CD14-positive monocyte (primary cell): ENCODE results near the gene SELL. TPM values are rescaled to one million over a fixed set of nuclear protein-coding genes. Genes with fewer than 3 reads are reported as not detected.
"Not testable (repeated sequence)": the region's sequence is repeated elsewhere in the genome, so short reads cannot be mapped to it uniquely, and the experiment has no call there.

Experiments
- DNase-seq, 3 donors: peaks; one replicate each; pipeline ENCODE4 v3.0.0-alpha.2; 2011 to 2022
- H2AFZ ChIP-seq: 2 replicates; pipeline ENCODE4 v1.6.0; 2012; ENCODE audit warnings: mild to moderate bottlenecking, low read depth, low read length, inconsistent platforms; ENCODE audit not compliant: insufficient read depth, poor library complexity, severe bottlenecking
- H3K27ac ChIP-seq, 2 donors: 1 replicate in 1 of 2; 2 replicates in 1 of 2; pipeline ENCODE4 v1.5.1; 2012 to 2013; ENCODE audit warnings: low read length in 2 of 2, control low read depth in 1 of 2, inconsistent platforms in 1 of 2, low read depth in 1 of 2, mild to moderate bottlenecking in 1 of 2
- H3K27me3 ChIP-seq, 2 donors: one replicate each; pipeline versions ENCODE4 v1.6.0 to v1.6.1; 2011 to 2013; ENCODE audit warnings: low read length in 2 of 2; ENCODE audit not compliant: control insufficient read depth in 2 of 2, insufficient read depth in 2 of 2
- H3K36me3 ChIP-seq, 2 donors: replicated peaks in 1 of 2; 1 replicate in 1 of 2; 2 replicates in 1 of 2; pipeline versions ENCODE4 v1.5.1 to v1.6.1; 2012 to 2013; ENCODE audit warnings: low read length in 2 of 2, control low read depth in 1 of 2, inconsistent platforms in 1 of 2, mild to moderate bottlenecking in 1 of 2; ENCODE audit not compliant: insufficient read depth in 2 of 2, control insufficient read depth in 1 of 2
- H3K4me1 ChIP-seq, 2 donors: 1 replicate in 1 of 2; 2 replicates in 1 of 2; pipeline versions ENCODE4 v1.5.1 to v1.6.1; 2012 to 2013; ENCODE audit warnings: low read length in 2 of 2, control low read depth in 1 of 2, inconsistent platforms in 1 of 2, mild to moderate bottlenecking in 1 of 2, moderate library complexity in 1 of 2; ENCODE audit not compliant: insufficient read depth in 2 of 2, control insufficient read depth in 1 of 2
- H3K4me2 ChIP-seq: replicated peaks from 2 replicates; pipeline ENCODE3; 2012; ENCODE audit warnings: low read length, moderate library complexity, mild to moderate bottlenecking; ENCODE audit not compliant: poor library complexity, severe bottlenecking; ENCODE audit errors: extremely low read depth
- H3K4me3 ChIP-seq, 3 experiments: fragments of 200-600 bp in 1 of 3; sonication (generic) in 1 of 3; replicated peaks in 1 of 3; 1 replicate in 2 of 3; 2 replicates in 1 of 3; pipeline ENCODE4 v1.5.1; 2011 to 2013; ENCODE audit warnings: low read length in 3 of 3, mild to moderate bottlenecking in 3 of 3, control low read depth in 2 of 3, low read depth in 2 of 3, inconsistent platforms in 1 of 3, moderate library complexity in 1 of 3
- H3K79me2 ChIP-seq: 2 replicates; pipeline ENCODE4 v1.6.0; 2012; ENCODE audit warnings: mild to moderate bottlenecking, control low read depth, inconsistent platforms, low read length, moderate library complexity; ENCODE audit not compliant: insufficient read depth
- H3K9ac ChIP-seq: 2 replicates; pipeline ENCODE4 v1.6.0; 2017; ENCODE audit warnings: low read length, mild to moderate bottlenecking; ENCODE audit not compliant: insufficient read depth, poor library complexity, severe bottlenecking
- H3K9me3 ChIP-seq, 2 donors: replicated peaks in 1 of 2; 1 replicate in 1 of 2; 2 replicates in 1 of 2; pipeline versions ENCODE4 v1.5.1 to v1.6.1; 2012 to 2013; ENCODE audit warnings: low read length in 2 of 2, control low read depth in 1 of 2; ENCODE audit not compliant: control insufficient read depth in 1 of 2, insufficient read depth in 1 of 2
- H4K20me1 ChIP-seq: 2 replicates; pipeline ENCODE4 v1.6.0; 2012; ENCODE audit warnings: mild to moderate bottlenecking, low read length, control low read depth, moderate library complexity; ENCODE audit not compliant: insufficient read depth
- H3K27ac Mint-ChIP-seq, 7 donors: one replicate each; pipeline ENCODE4 v1.8.0; 2020; ENCODE audit warnings: mild to moderate bottlenecking in 7 of 7, mixed read lengths in 7 of 7, moderate library complexity in 6 of 7, inconsistent platforms in 2 of 7
- H3K27me3 Mint-ChIP-seq, 3 donors: one replicate each; pipeline ENCODE4 v1.8.0; 2021 to 2022; ENCODE audit warnings: low read depth in 3 of 3, mild to moderate bottlenecking in 3 of 3, mixed read lengths in 3 of 3, moderate library complexity in 3 of 3, inconsistent platforms in 1 of 3
- H3K36me3 Mint-ChIP-seq, 2 donors: one replicate each; pipeline ENCODE4 v1.8.0; 2020; ENCODE audit warnings: mixed read lengths in 2 of 2, inconsistent platforms in 1 of 2, mild to moderate bottlenecking in 1 of 2
- H3K4me1 Mint-ChIP-seq: one replicate; pipeline ENCODE4 v1.8.0; 2020; ENCODE audit warnings: mild to moderate bottlenecking, mixed read lengths
- H3K4me3 Mint-ChIP-seq, 2 donors: one replicate each; pipeline ENCODE4 v1.8.0; 2020; ENCODE audit warnings: mild to moderate bottlenecking in 2 of 2, mixed read lengths in 2 of 2, moderate library complexity in 1 of 2
- H3K9me3 Mint-ChIP-seq, 7 donors: one replicate each; pipeline ENCODE4 v1.8.0; 2020 to 2022; ENCODE audit warnings: mixed read lengths in 7 of 7, mild to moderate bottlenecking in 6 of 7, moderate library complexity in 6 of 7, inconsistent platforms in 2 of 7
- WGBS: methylation state at CpG from one replicate; pipeline ENCODE4 v1.1.5; 2013; ENCODE audit warnings: missing lambda C conversion rate; ENCODE audit not compliant: insufficient coverage; 5-methylcytosine and 5-hydroxymethylcytosine counted together
- intact Hi-C, 2 donors: fragments of 100-400 bp; cut with micrococcal nuclease; formaldehyde crosslinking; loops; one replicate each; pipeline versions ENCODE4 v1.15.0 to v1.15.1; 2023
- polyA plus RNA-seq, 3 donors: library from polyadenylated mRNA; depleted of rRNA in 1 of 3; unstranded in 2 of 3; stranded (reverse) in 1 of 3; fragments of 300-500 nt in 2 of 3; fragments of >200 nt in 1 of 3; fragmentation: Illumina TruSeq in 2 of 3; gene quantifications; 1 replicate in 2 of 3; 2 replicates in 1 of 3; pipeline ENCODE4 v1.2.3, GENCODE V29; 2012 to 2021
- TF ChIP-seq, protein P1 (sequence below): fragments of 200-600 bp; IDR thresholded peaks from one replicate; pipeline ENCODE4 v1.8.0; 2022; ENCODE audit warnings: antibody characterized with exemption, mild to moderate bottlenecking

The SELL gene
- polyA plus RNA-seq, 3 donors = 153 to 1,885 (median 1,118) TPM

DNA sequence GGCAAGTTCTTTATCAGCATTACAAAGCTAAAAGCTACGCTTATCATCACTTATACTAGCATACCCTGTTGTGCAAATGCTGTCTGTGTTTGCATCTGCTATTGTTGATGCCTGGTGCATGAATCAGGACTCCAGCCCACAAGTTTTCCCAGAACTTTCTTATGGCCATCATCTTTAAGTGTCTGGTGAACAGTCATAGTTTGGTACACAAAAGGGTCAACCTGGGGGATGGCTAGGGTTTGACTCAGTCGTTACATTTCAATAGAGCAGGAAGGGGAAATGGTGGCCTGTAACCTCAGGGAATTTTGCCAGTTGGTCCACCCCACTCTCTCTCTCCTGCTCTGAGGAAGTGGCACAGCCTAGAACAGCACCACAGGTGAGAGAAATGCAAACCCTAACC is 35.4 kb downstream of the SELL start:
- peak overlapping the region in 1 of 2 donors; percentile 32 for H3K27ac ChIP-seq
- H3K36me3 ChIP-seq = no peaks in the 10 kb centered on the region
- intact Hi-C loops = no loop called here
- TF ChIP-seq, protein P1, sequence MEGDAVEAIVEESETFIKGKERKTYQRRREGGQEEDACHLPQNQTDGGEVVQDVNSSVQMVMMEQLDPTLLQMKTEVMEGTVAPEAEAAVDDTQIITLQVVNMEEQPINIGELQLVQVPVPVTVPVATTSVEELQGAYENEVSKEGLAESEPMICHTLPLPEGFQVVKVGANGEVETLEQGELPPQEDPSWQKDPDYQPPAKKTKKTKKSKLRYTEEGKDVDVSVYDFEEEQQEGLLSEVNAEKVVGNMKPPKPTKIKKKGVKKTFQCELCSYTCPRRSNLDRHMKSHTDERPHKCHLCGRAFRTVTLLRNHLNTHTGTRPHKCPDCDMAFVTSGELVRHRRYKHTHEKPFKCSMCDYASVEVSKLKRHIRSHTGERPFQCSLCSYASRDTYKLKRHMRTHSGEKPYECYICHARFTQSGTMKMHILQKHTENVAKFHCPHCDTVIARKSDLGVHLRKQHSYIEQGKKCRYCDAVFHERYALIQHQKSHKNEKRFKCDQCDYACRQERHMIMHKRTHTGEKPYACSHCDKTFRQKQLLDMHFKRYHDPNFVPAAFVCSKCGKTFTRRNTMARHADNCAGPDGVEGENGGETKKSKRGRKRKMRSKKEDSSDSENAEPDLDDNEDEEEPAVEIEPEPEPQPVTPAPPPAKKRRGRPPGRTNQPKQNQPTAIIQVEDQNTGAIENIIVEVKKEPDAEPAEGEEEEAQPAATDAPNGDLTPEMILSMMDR = no peak
- peaks cover 0 to 6% (median 5%) of the 10 kb centered on the region in 7 donors for H3K9me3 Mint-ChIP-seq
- no peaks in the 10 kb centered on the region for H3K27me3 ChIP-seq
- peaks cover 22% of the 10 kb centered on the region for H3K4me1 Mint-ChIP-seq
- H3K4me3 Mint-ChIP-seq = no peak overlapping the region
- H4K20me1 ChIP-seq = no peaks in the 10 kb centered on the region
- H3K27me3 Mint-ChIP-seq = peaks cover 0 to under 1% (median 0%) of the 10 kb centered on the region in 3 donors
- WGBS = no CpG with 5 or more reads among the region's 2 CpGs
- peaks cover 13 to 20% of the 10 kb centered on the region in 2 donors for H3K4me1 ChIP-seq
- peak overlapping the region in 1 of 3 experiments; percentile 15 for H3K4me3 ChIP-seq
- no peaks in the 10 kb centered on the region for H3K79me2 ChIP-seq
- H3K36me3 Mint-ChIP-seq = no peaks in the 10 kb centered on the region
- peak overlapping the region; percentile 1 for H3K4me2 ChIP-seq
- no peak for DNase-seq
- no peak overlapping the region for H3K9ac ChIP-seq
- H3K9me3 ChIP-seq = no peaks in the 10 kb centered on the region
- H2AFZ ChIP-seq = peak overlapping the region; percentile 23
- H3K27ac Mint-ChIP-seq = peak overlapping the region in 3 of 7 donors; percentile 7 to 45 (median 19)

DNA sequence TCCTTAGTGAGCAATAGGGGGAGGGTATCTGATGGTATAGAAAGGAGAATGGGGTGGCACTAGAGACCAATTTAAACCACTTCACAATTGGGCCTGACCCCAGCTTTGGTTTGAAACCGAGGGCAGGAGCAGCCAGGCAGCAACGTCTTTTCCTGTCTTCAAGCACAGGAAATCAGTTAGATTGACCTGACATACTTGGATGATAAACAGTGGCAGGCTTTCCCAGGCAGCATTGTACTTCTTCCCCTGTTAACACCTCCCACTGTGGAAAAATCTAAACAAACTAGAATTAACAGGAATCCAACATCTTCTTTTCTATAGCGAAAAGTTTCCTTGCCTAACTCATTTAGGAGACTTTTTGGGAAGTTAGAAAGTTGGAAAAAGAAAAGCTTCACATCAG is 40.6 kb downstream of the SELL start:
- 0% methylated on average over 1 of the region's 3 CpGs for WGBS
- H3K4me2 ChIP-seq = no peak overlapping the region
- DNase-seq = no peak
- Mint-ChIP-seq H3K9me3 (peaks cover 0 to 7% (median 5%) of the 10 kb centered on the region in 7 donors), H3K27ac (no peak overlapping the region), H3K27me3 (peaks cover 0 to 1% (median 0%) of the 10 kb centered on the region in 3 donors), H3K4me1 (peaks cover 40% of the 10 kb centered on the region), H3K36me3 (no peaks in the 10 kb centered on the region), H3K4me3 (no peak overlapping the region)
- no peak overlapping the region for H3K4me3 ChIP-seq
- TF ChIP-seq, protein P1 = no peak
- H3K79me2 ChIP-seq = no peaks in the 10 kb centered on the region
- H4K20me1 ChIP-seq = no peaks in the 10 kb centered on the region
- no peak overlapping the region for H3K27ac ChIP-seq
- peaks cover 20 to 22% of the 10 kb centered on the region in 2 donors for H3K4me1 ChIP-seq
- H2AFZ ChIP-seq = no peak overlapping the region
- intact Hi-C loops = no loop called here
- H3K9ac ChIP-seq = no peak overlapping the region
- no peaks in the 10 kb centered on the region for H3K9me3 ChIP-seq
- no peaks in the 10 kb centered on the region for H3K27me3 ChIP-seq
- H3K36me3 ChIP-seq = no peaks in the 10 kb centered on the region

- H3K4me2 ChIP-seq, H3K9me3 Mint-ChIP-seq, DNase-seq, H3K79me2 ChIP-seq, H3K36me3 Mint-ChIP-seq, H3K4me3 ChIP-seq, H4K20me1 ChIP-seq, H3K27ac Mint-ChIP-seq, H3K4me3 Mint-ChIP-seq, H3K9me3 ChIP-seq, intact Hi-C loops, H3K27me3 ChIP-seq, H3K27ac ChIP-seq, H3K36me3 ChIP-seq, H3K27me3 Mint-ChIP-seq, H2AFZ ChIP-seq, H3K9ac ChIP-seq: not testable (repeated sequence)
- H3K4me1 ChIP-seq = peaks cover 19% of the 10 kb centered on the region in 2 donors
- no CpG with 5 or more reads among the region's 3 CpGs for WGBS
- H3K4me1 Mint-ChIP-seq = peaks cover 38% of the 10 kb centered on the region
Observed at GRCh38 chr1:169670244-169670643, 41.2 kb downstream of the SELL start.
